ENCODE results near the gene SLC22A25.
"Not testable (repeated sequence)": the region's sequence is repeated elsewhere in the genome, so short reads cannot be mapped to it uniquely, and the experiment has no call there.

Gene SLC22A25

GRCh38 chr11:63273685-63274084 lies 30.3 kb upstream of the SLC22A25 start:
- no peak overlapping the region for H3K4me3 ChIP-seq (replicated peaks; ENCODE audit: low read depth, low read length)
- TF ChIP-seq, protein P1, sequence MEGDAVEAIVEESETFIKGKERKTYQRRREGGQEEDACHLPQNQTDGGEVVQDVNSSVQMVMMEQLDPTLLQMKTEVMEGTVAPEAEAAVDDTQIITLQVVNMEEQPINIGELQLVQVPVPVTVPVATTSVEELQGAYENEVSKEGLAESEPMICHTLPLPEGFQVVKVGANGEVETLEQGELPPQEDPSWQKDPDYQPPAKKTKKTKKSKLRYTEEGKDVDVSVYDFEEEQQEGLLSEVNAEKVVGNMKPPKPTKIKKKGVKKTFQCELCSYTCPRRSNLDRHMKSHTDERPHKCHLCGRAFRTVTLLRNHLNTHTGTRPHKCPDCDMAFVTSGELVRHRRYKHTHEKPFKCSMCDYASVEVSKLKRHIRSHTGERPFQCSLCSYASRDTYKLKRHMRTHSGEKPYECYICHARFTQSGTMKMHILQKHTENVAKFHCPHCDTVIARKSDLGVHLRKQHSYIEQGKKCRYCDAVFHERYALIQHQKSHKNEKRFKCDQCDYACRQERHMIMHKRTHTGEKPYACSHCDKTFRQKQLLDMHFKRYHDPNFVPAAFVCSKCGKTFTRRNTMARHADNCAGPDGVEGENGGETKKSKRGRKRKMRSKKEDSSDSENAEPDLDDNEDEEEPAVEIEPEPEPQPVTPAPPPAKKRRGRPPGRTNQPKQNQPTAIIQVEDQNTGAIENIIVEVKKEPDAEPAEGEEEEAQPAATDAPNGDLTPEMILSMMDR (IDR thresholded peaks at IDR 0.05; ENCODE audit: low read length, missing control alignments), result no peak
- DNase-seq (ENCODE audit: low read depth), result no peak

DNA sequence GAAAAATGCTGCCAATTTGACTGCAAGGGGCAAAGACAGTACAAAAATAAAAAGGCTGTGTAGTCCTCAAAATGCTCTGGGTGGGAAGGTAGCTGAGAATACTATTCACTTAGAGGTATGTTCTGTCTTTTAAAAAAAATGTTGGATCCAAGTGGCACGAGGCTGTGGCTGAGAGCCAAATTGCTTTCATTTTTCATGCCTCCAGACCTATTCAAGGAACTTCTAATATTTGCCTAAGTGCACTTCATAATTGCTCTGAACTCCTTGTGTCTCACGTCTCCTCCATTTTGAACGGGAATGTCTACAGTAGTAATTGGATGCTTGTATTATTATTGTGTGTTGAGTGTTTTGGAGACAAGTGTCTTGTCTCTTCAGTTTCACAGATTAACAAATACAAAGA lies 19.1 kb upstream of the SLC22A25 start:
- H3K4me3 ChIP-seq (replicated peaks; ENCODE audit: low read depth, low read length), result no peak overlapping the region
- TF ChIP-seq, protein P1 (IDR thresholded peaks at IDR 0.05; ENCODE audit: low read length, missing control alignments), result no peak
- DNase-seq (ENCODE audit: low read depth), result no peak

DNA sequence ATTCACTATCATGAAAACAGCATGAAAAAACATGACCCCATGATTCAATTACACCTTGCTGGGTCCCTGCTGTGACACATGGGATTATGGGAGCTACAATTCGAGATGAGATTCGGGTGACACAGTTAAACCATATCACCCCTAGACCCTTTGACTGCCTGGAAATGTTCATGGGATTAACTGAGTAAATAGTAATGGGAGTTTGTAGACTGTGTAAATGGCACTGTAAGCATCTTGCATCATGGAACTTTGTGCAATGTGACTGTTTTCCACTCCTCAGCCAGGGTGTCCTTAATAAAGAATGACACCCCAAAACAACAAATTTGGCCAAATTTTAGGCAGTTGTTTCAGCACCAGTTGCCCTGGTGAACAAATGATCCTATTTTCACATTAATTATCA lies 7.9 kb upstream of the SLC22A25 start:
- no peak overlapping the region for H3K4me3 ChIP-seq (replicated peaks; ENCODE audit: low read depth, low read length)
- TF ChIP-seq, protein P1 (IDR thresholded peaks at IDR 0.05; ENCODE audit: low read length, missing control alignments), result no peak
- DNase-seq (ENCODE audit: low read depth), result no peak

DNA sequence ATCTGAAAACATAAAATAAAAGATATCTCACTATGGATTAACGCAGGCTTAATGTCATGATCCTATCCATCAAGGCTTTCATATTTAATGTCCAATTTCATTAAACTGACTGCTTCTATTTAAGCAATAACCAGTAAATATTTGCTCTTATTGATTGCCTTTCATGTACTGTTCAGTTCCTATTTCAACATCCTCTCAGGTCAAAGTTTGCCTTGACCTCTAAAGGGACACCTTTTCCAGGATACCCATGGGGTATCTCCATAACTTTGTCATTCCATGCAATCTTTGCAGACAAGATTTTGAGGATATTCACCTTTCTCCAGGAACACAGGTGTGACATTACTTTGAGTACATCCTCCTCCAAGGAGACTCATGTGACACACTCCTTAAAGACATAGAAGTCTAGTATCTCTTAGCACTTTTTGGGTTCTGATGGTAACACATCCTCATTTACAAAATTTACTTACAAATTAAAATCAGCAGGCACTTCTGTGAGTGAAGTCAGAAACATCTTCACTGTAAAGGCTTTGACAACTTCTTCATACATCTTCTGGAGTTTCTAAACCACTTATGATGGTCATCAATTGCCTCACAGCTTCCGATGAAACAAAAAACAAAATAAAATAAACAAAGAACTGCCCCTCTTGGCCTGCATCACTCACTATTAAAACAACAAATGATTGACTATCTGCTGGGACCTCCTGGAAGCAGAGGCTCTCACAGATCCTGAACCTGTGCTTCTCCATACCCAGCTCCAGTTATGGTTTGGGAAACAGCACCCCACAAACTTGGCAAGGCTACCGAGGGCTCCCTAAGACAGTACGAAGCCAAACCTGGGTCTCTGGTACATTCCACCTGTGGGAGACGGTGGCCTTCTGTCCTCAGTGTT lies 7.0 kb upstream of the SLC22A25 start:
- TF ChIP-seq, protein P1 (IDR thresholded peaks at IDR 0.05; ENCODE audit: low read length, missing control alignments), result no peak
- H3K4me3 ChIP-seq (replicated peaks; ENCODE audit: low read depth, low read length), result no peak overlapping the region

GRCh38 chr11:63248966-63249365 lies 5.6 kb upstream of the SLC22A25 start:
- H3K4me3 ChIP-seq (replicated peaks; ENCODE audit: low read depth, low read length), result no peak overlapping the region
- no peak for DNase-seq (ENCODE audit: low read depth)
- TF ChIP-seq, protein P1 (IDR thresholded peaks at IDR 0.05; ENCODE audit: low read length, missing control alignments), result no peak

More for the DNA sequence above, 7.0 kb upstream of the SLC22A25 start:
- no peak for DNase-seq (ENCODE audit: low read depth)

GRCh38 chr11:63247237-63248002 lies 4.0 kb upstream of the SLC22A25 start:
- not testable (repeated sequence) for H3K4me3 ChIP-seq (replicated peaks; ENCODE audit: low read depth, low read length); DNase-seq (ENCODE audit: low read depth)

GRCh38 chr11:63246045-63246444 lies 2.6 kb upstream of the SLC22A25 start:
- TF ChIP-seq, protein P1 (IDR thresholded peaks at IDR 0.05; ENCODE audit: low read length, missing control alignments), result no peak
- DNase-seq (ENCODE audit: low read depth), result no peak
- H3K4me3 ChIP-seq (replicated peaks; ENCODE audit: low read depth, low read length), result no peak overlapping the region
